Glomerular visceral epithelial cell (primary cell): ENCODE data around the gene CEP295NL.
"Not testable (repeated sequence)": the region's sequence is repeated elsewhere in the genome, so short reads cannot be mapped to it uniquely, and the experiment has no call there.

Source experiments
- DNase-seq: peaks from one replicate; pipeline ENCODE4 v3.0.0-alpha.2; 2016; ENCODE audit errors: extremely low spot score

Gene CEP295NL

GRCh38 chr17:78905116-78905515, 2.1 kb upstream of the CEP295NL start:
- DNase-seq = no peak

- DNase-seq = no peak
Observed at GRCh38 chr17:78904371-78904770, 1.4 kb upstream of the CEP295NL start.

- not testable (repeated sequence) for DNase-seq
Observed at GRCh38 chr17:78902231-78902630, 770 bp downstream of the CEP295NL start.

GRCh38 chr17:78901806-78902205, 1.2 kb downstream of the CEP295NL start:
- DNase-seq = no peak

- DNase-seq = no peak
Observed at GRCh38 chr17:78900816-78901215, 2.2 kb downstream of the CEP295NL start.

GRCh38 chr17:78899361-78900260, 3.4 kb downstream of the CEP295NL start:
- DNase-seq = no peak

GRCh38 chr17:78898947-78899346, 4.1 kb downstream of the CEP295NL start:
- no peak for DNase-seq

DNA sequence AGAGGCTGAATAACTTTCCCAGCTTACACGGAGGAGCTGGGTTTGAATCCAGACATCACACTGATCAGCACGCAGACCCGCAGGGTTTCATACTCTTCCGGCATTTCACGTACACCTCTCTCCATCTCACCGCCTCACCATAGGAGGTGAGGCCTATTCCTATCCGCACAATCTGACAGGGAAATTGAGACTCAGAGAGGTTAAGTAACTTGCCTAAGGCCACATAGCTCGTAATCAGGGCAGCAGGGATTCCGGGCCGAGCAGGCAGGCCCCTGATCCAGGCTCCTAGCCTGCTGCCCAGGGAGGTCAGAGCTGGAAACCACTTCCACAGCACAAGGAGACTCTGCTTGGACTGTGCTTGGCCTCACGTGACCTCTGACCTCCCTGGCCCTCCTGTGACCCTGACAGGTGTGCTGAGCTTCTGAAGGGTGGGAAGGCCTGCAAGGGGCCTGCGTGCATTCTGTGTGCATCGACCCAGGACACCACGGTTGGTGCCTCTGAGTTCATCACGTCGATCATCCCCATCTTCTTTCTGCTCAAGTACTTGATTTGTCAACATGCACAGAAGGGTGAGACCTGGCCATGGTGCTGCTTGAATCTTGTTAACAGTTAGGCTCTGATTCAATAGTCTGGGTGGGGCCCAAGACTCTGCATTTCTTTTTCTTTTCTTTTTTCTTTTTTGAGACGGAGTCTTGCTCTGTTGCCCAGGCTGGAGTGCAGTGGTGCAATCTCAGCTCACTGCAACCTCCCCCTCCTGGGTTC, 4.7 kb downstream of the CEP295NL start:
- no peak for DNase-seq

DNA sequence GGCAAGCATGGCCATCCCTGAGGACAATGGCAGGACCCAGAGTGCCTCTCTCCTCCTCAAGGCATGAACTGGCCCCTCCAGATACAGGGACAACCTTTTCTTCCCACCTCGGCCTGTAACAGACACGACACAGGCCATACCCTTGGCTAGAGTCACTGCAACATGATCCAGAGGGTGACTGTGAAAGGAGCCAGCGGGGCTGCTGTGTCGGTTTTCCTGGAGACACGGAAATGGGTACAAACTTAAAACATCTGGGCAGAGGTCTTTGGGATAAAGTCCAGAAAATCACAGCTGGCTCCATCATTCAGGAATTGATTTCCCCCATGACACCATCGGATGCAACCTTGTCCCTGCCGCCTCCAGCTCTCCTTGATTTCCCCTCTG, 5.3 kb downstream of the CEP295NL start:
- no peak for DNase-seq

- DNase-seq = no peak
Observed at GRCh38 chr17:78896834-78897663, 6.0 kb downstream of the CEP295NL start.

DNA sequence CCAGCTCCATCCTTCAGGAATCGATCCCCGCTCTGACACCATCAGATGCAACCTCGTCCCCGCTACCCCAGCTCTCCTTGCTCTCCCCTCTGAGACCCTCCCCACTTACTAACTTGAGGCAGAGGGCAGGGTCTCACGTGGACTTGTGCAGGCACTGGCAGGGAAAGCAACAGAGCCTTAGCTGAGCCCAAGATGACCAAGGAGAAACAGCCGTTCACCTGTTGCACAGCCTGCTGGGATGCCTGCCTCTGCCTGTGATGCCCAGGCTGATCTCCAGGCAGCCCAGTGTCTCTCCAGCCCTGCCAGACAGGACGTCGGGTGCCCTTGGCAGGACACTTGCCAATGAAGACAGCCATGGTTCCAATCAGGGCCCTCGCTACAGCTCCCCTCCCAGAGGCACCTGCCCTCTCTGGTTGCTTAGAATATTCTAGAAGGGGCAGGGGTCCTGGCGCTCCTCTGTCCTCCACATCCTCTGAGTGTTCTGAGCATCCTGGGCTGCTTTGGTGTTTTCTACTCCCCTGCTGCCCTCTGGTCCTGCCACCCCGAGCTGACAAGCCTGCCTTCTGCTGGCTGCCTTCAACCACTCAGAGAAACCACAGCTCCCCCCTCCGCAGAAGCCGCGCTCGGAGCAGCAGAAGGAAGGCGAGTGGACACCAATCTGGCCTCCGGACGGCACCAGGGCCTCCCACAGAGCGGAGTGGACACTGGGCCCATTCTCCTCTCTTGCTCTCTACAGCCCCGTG, 6.7 kb downstream of the CEP295NL start:
- DNase-seq = no peak

DNA sequence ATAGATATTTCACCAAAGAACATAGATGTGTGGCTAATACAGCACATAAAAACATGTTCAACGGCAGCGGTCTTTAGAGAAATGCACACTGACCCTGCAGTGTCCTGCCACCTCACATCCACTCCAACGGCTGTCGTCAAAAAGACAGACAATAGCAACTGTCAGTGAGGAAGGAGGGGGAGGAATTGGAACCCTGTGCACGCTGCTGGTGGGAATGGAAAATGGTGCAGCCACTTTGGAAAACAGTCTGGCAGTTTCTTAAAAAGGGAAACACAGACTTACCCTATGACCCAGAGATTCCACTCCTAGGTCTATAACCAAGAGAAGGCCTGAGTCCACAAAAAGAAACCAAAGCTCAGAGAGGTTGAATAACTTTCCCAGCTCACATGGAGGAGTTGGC, 7.7 kb downstream of the CEP295NL start:
- DNase-seq = no peak

GRCh38 chr17:78893684-78894083, 9.3 kb downstream of the CEP295NL start:
- no peak for DNase-seq

- DNase-seq = no peak
Observed at GRCh38 chr17:78892936-78893379, 10.0 kb downstream of the CEP295NL start.

- no peak for DNase-seq
Observed at GRCh38 chr17:78892520-78892919, 10.5 kb downstream of the CEP295NL start.

DNA sequence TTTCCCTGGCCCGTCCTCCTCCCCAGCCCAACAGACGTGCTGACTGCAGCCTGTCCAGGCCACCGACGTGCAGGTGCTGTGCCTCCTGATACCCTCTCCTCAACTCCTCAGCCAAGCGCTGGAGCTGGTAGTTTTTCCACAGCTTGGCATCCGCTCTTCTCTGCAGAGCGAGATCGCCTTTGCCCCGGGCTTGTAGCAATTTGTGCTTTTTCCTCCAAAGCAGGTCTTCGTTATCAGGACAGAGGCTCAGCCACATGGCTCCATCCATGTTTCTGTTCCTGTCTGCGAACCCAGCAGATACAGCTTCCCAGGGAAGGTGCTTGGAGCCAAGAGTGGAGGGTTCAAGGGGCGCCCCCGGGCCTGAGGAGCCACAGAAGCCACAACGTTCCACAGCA, 10.9 kb downstream of the CEP295NL start:
- no peak for DNase-seq

- DNase-seq = no peak
Observed at GRCh38 chr17:78891406-78892061, 11.5 kb downstream of the CEP295NL start.

DNA sequence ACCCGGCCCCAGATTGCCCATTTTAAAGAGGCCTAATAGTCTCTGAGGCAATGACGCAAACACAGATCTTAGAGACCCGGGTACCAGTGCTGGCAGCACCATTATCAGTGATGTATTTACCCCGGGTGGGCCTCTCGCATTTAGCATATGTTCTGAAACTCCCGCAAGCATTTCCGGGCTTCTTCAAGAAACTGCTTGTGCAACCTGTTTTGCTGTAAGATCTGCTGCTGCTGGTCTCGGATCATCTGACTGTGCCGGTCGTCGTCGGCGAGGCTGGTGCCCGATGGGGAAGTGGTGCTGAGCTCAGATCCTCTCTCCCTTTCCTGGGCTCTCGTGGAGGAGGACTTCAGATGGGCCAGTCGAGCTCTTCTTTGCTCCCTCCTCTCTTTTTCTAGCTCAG, 12.5 kb downstream of the CEP295NL start:
- DNase-seq = no peak

- not testable (repeated sequence) for DNase-seq
Observed at GRCh38 chr17:78890096-78890495, 12.9 kb downstream of the CEP295NL start.

DNA sequence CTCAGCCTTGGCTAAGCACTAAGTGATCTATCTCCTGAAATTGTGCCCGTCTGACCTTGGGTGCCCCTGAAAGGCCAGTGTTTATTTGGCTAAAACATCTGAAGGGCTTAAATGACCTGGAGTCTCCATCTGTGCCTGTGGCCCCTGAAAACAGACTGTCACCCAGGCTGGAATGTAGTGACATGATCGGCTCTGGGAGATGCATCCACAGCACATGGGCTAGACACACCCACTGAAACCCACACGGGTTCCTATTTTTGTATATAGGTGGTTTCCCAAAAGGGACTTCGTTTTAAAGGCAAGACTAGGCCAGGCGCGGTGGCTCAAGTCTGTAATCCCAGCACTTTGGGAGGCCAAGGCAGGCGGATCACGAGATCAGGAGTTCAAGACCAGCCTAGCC, 13.5 kb downstream of the CEP295NL start:
- no peak for DNase-seq
